Dendritic cell treated with granulocyte-macrophage colony-stimulating factor and Interleukin-4, amounts not matched to agents 40 ng/mL and 50 ng/mL, for 4 days (primary cell): ENCODE measurements around the gene COL7A1.

Experiments used
- H3K27ac Mint-ChIP-seq: one replicate; pipeline ENCODE4 v1.8.0; 2022; ENCODE audit warnings: mild to moderate bottlenecking, mixed read lengths
- H3K27me3 Mint-ChIP-seq: one replicate; pipeline ENCODE4 v1.8.0; 2022; ENCODE audit warnings: mild to moderate bottlenecking, mixed read lengths
- H3K36me3 Mint-ChIP-seq: one replicate; pipeline ENCODE4 v1.8.0; 2022; ENCODE audit warnings: low read depth, mixed read lengths
- H3K4me1 Mint-ChIP-seq: one replicate; pipeline ENCODE4 v1.8.0; 2022; ENCODE audit warnings: low read depth, mixed read lengths
- H3K4me3 Mint-ChIP-seq: one replicate; pipeline ENCODE4 v1.8.0; 2022; ENCODE audit warnings: mild to moderate bottlenecking, moderate library complexity, mixed read lengths
- H3K9me3 Mint-ChIP-seq: one replicate; pipeline ENCODE4 v1.8.0; 2022; ENCODE audit warnings: mixed read lengths
- intact Hi-C: fragments of 100-400 bp; cut with micrococcal nuclease; formaldehyde crosslinking; loops from one replicate; pipeline ENCODE4 v1.15.0; 2022

The COL7A1 gene

DNA sequence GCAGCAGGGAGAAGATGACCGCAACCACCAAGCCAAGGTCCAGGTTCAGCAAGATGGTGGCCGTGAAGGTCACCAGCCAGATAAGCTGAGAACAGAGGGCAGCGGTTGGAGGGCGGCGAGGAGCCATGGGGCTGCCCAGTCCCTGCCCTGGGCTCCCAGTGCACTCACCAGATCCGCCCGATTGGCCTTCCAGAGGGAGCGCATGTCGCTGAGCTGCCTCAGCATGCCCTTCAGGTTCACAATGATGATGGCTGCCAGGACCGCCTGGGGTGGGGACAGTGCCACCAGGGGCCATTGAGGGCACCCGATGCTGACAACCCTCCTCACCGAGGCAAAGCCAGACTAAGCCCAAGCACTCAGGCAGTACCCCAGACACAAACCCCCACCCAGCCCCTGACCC, 34.8 kb upstream of the COL7A1 start:
- no peaks in the 10 kb centered on the region for H3K27me3 Mint-ChIP-seq
- peaks cover 88% of the 10 kb centered on the region for H3K36me3 Mint-ChIP-seq
- H3K9me3 Mint-ChIP-seq = no peaks in the 10 kb centered on the region
- no peak overlapping the region for H3K4me3 Mint-ChIP-seq
- intact Hi-C loops = no loop called here
- peaks cover 28% of the 10 kb centered on the region for H3K4me1 Mint-ChIP-seq
- H3K27ac Mint-ChIP-seq = no peak overlapping the region

DNA sequence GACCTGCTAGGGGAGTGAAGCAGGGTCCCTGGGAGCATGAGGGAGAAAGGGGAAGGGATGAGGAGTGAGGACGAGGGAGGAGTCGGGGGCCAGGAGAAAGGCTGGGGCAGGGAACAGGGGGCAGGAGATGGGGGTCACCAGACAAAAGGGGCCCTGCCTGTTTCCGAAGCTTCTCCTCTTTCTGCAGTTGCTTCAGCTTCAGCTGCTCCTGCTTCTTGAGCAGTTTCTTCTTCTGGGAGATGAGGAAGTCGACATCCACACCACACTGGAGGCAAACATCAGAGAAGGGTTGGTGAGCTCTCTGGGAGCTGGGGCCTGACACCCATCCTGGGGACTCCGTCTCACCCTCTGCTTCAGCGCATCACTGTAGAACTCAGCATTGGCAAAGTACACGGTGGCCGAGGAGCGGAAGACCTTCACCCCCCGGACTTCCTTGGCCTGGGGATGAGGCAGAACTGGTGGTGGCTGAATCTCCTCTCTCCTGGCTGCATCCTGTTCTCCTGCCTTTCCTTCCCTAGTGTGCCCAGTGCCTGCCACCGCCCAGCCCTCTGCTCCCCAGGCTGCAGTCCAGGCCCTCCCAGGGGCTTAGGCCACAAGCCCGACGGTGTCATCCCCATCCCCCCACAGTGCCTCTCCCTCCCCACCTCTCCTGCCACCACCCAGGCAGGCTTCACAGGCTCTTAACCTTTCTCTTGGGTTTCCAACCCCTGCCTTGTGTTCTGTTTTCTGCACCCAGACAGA, 33.3 kb upstream of the COL7A1 start:
- peaks cover 16% of the 10 kb centered on the region for H3K4me1 Mint-ChIP-seq
- peak overlapping the region; percentile 12 for H3K27ac Mint-ChIP-seq
- peaks cover 100% of the 10 kb centered on the region for H3K36me3 Mint-ChIP-seq
- H3K27me3 Mint-ChIP-seq = no peaks in the 10 kb centered on the region
- no peaks in the 10 kb centered on the region for H3K9me3 Mint-ChIP-seq
- H3K4me3 Mint-ChIP-seq = no peak overlapping the region
- intact Hi-C loops = no loop called here

DNA sequence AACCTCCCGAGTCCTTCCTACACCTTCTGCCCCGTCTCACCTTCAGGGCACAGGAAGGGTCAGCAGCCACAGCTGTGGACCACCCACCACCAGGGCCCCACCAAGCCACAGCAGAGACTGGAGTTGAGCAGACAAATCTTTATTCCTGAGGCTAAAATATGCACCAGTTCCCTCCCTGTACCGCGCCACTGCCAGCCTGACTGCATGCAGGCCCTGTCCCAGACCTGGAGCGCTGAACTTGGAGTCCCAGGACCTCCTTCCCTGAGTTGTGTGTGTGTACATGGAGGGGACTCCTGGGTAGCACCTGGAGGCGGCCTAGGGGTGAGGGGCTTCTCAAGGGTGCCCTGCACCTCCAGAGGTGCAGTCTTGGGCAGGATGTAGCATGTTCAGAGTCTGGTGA, 30.5 kb upstream of the COL7A1 start:
- Mint-ChIP-seq H3K27me3 (no peaks in the 10 kb centered on the region), H3K4me1 (no peaks in the 10 kb centered on the region), H3K27ac (no peak overlapping the region), H3K36me3 (peaks cover 84% of the 10 kb centered on the region), H3K9me3 (no peaks in the 10 kb centered on the region), H3K4me3 (no peak overlapping the region)
- intact Hi-C loops = no loop called here

DNA sequence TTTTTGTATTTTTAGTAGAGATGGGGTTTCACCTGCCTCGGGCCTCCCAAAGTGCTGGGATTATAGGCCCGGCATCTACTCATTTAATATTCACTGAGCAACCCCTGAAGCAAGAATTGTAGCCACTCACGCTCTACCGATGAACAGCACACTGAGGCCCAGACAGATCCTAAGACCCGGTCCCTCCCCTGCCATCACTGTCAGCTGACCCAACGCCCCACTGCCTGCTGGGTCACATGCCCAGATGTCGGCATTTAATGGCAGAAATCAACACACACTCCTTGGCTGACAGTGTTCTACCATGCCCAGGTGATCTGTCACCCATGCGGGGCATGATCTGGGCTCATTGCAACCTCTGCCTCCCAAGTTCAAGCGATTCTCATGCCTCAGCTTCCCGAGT, 29.6 kb upstream of the COL7A1 start:
- Mint-ChIP-seq H3K9me3 (no peaks in the 10 kb centered on the region), H3K4me1 (no peaks in the 10 kb centered on the region), H3K27me3 (no peaks in the 10 kb centered on the region), H3K36me3 (peaks cover 77% of the 10 kb centered on the region), H3K27ac (no peak overlapping the region), H3K4me3 (no peak overlapping the region)
- intact Hi-C loops = no loop called here

DNA sequence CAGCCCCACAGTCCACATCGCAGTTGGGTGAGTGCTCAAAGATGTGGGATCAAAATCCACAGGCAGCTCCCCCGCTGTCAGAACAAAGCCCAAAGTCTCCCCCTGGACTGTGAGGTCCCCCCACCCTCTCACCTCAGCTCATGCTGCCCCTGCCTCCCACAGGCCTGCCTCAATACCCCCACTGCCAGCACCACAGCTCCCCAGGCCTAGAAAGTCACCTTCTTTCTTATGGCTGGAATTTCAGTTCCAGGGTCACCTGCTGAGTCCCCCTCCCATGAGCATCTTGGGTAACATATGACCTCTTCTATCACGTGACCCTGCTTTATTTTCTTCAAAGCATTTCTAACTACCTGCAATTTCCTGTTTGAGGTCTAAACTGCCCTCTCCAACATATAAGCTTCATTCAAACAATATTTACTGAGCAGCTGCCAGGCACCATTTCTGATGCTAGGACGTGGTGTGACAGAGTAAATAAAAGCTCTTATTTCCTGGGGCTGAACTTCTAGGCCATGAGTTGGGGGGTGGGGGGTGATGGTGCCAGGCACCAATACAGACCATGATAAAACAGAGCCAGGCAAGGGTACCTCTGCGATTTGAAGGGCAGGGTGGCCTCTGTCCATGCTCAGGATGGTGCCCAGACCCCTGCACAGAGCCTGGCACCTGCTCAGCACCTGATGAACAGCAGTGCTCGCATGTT, 28.9 kb upstream of the COL7A1 start:
- H3K36me3 Mint-ChIP-seq = peaks cover 70% of the 10 kb centered on the region
- H3K4me3 Mint-ChIP-seq = no peak overlapping the region
- no peaks in the 10 kb centered on the region for H3K27me3 Mint-ChIP-seq
- intact Hi-C loops = no loop called here
- H3K27ac Mint-ChIP-seq = no peak overlapping the region
- H3K4me1 Mint-ChIP-seq = no peaks in the 10 kb centered on the region
- no peaks in the 10 kb centered on the region for H3K9me3 Mint-ChIP-seq

DNA sequence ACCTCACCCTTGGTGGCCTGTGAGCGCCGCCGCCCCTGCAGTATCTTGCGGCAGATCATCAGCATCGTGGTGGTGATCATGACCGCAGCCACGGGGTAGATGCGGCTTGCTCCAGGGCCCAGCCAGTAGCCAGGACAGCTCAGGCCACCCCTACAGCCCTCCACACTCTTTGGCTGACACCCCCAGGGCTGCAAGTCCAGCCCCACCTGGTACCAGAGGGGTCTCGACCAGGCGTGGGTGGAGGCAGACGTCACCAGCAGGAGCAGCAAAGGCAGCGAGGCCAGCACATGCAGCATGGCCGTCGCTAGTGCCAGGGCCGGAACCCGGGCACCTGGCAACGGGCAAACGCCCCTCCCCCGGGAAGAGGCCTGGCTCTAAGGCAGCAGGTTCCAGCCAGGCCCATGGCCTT, 26.3 kb upstream of the COL7A1 start, which contains the start of gene TMEM89:
TSS of gene TMEM89 (minus strand) at position 309 of the 409 bp plus-strand sequence. CDS start at position 296, 13 bp downstream.
- intact Hi-C loops = no loop called here
- Mint-ChIP-seq H3K9me3 (peaks cover 18% of the 10 kb centered on the region), H3K36me3 (peaks cover 52% of the 10 kb centered on the region), H3K27me3 (no peaks in the 10 kb centered on the region), H3K4me1 (peaks cover 6% of the 10 kb centered on the region), H3K27ac (peak within 1 kb of the TSS; percentile 15), H3K4me3 (no peak within 1 kb of the TSS)

DNA sequence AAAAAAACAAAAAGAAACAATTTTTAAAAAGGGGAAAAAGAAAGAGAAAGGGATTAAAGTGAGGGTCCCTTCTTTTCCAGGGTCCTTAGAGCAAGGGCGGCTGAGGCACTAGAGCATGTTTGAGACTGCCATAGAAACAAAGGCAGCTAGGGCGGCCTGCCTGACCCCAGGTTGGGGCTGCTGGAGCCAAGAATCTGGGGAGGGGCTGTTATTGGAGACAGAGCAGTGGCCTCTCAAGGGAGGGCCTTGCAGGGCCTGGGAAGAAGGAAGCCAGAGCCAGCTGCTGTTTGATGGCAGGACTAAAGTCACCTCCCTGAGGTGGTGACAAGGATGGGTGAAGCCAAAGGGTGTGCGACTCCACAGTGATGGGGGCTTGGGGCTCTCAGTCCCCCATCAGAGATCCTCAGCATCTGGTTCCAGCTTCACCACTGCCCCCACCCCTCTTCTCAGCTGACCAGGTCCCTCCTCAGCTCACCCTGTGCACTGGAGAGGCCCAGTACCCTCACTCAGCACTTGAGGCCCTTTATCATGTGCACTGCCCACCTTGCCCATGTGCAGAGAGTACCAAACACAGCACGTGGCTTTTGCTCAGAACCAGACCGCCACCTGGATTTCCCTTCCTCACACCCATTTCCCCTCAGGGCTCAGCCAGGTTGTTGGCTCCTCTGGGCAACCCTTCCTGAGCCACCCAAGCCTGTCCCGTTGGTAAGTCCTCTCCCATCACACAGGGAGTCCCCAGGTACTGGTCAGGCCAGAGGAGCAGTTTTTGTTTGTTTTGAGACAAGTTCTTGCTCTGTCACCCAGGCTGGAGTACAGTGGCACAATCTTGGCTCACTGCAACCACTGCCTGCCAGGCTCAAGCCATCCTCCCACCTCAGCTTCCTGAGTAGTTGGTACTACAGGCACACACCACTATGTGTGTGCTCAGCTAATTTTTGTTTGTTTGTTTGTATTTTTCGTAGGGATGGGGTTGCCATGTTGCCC, 24.7 kb upstream of the COL7A1 start:
- Mint-ChIP-seq H3K27me3 (no peaks in the 10 kb centered on the region), H3K4me3 (no peak overlapping the region), H3K4me1 (peaks cover 6% of the 10 kb centered on the region), H3K9me3 (peaks cover 18% of the 10 kb centered on the region), H3K27ac (no peak overlapping the region), H3K36me3 (peaks cover 36% of the 10 kb centered on the region)
- intact Hi-C loops = no loop called here

DNA sequence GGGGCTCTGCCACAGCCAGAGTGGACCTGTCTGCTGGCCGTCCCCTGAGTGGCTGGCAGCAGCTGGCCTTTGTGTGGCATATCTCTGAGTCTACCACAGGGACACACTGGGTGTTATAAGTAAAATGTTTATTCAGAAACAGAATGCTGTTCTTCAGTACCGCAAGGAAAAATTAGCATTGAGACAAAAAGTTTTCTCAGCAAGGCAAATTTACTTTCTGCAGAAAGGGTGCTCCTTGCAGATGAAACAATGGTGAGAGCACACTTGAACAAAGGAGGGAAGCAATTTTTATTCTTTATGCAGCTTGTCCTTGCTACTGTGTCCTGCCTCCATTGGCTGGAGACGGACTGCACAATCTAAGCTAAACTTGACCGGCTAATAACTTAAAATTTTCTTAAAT, 22.4 kb upstream of the COL7A1 start:
- intact Hi-C loops = no loop called here
- H3K4me3 Mint-ChIP-seq = no peak overlapping the region

DNA sequence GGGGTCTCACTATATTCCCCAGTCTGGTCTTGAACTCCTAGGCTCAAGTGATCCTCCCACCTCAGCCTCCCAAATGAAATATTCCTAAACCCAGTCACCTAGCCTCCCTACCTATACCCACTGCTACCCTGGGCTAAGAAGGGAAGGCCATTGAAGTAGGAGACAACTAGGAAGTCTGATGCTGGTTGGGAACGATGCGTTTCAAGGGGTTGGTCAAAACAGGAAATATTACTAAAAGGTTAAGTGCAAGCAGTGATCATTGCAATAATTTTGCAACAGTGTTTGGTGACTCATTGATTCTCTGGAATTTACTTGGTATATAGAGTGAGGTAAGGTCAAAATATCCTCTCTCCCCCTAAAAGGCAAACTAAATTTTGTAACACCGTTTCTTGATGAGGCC, 18.9 kb upstream of the COL7A1 start:
- peaks cover 18% of the 10 kb centered on the region for H3K9me3 Mint-ChIP-seq
- H3K4me3 Mint-ChIP-seq = peak overlapping the region; percentile 32
- intact Hi-C loops = no loop called here
- H3K27ac Mint-ChIP-seq = peak overlapping the region; percentile 90
- H3K27me3 Mint-ChIP-seq = no peaks in the 10 kb centered on the region
- H3K36me3 Mint-ChIP-seq = peaks cover 14% of the 10 kb centered on the region
- peaks cover 28% of the 10 kb centered on the region for H3K4me1 Mint-ChIP-seq

More for the DNA sequence above, 22.4 kb upstream of the COL7A1 start:
- no peaks in the 10 kb centered on the region for H3K27me3 Mint-ChIP-seq
- peaks cover 19% of the 10 kb centered on the region for H3K36me3 Mint-ChIP-seq
- peaks cover 18% of the 10 kb centered on the region for H3K9me3 Mint-ChIP-seq
- H3K27ac Mint-ChIP-seq = no peak overlapping the region
- H3K4me1 Mint-ChIP-seq = peaks cover 26% of the 10 kb centered on the region

DNA sequence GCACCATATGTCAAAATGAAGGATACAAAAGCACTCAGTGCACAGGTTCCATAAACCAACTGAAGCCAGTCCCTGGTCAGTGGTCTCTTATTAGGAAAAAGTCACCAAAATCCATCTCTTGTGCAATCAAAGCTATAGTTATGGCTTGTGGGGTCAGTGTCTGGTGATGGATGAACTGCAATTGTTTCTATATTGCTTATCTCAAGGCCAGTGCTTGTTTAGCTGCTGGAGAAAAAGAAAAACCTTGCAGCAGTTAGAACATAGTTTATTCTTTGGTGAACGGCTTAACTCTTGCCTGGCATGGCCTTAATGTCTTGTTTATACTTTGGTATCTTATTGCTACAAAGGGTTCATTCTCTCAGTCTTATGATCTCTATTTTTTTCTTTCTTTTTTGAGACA, 17.2 kb upstream of the COL7A1 start:
- Mint-ChIP-seq H3K27me3 (no peaks in the 10 kb centered on the region), H3K36me3 (peaks cover 25% of the 10 kb centered on the region), H3K9me3 (peaks cover 6% of the 10 kb centered on the region), H3K4me3 (no peak overlapping the region), H3K4me1 (peaks cover 35% of the 10 kb centered on the region), H3K27ac (peak overlapping the region; percentile 90)
- intact Hi-C loops = no loop called here

DNA sequence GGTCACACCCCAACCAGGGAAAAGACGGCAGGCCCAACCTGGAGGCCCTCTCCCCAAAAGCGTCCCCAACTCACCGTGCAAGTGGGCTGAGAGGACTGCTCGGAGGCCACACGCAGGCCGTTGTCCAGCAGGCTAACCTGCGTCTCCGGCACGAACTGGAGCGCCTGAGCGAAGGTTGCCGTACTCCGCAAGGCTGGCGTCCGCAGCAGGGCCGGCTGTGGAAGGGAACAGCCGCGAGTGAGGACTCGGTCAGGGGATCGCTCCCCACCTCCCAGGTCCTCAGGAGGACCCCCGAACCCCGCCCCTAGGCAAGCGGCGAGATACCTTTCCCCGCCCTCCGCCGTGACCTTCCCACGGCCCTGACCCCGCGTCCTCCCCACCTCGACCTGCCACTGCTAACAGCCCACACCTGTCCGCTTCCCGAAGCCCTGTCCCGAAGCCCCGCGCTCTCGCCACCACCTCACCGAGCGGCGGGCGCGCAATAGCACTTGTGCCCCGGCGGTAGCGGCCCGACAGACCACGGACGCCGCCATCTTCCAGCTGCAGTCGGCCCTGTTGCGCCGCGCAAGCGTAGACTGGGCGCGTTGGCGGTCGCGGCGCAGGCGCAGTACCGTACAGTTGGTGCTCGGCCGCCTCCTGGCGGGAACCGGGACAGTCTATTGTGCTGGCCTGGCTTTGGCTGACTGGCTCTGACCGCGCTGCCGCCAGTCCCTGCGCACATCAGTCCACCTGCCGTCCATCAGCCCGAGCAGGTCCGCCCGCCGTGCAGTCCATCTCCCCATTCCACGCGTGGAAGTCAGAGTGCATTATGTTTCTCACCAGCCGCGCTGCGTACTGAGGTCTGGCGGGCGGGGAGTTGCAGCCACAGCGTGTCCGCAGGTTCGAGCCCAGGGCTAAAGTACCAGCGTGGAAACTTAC, 14.2 kb upstream of the COL7A1 start, which contains the start of gene UQCRC1:
TSS of gene UQCRC1 (minus strand) at position 559 of the 918 bp plus-strand sequence. CDS start at position 533, 26 bp downstream.
- intact Hi-C loops = loop anchor here (1.0 to 5.0 kb wide), 4 partner anchors 26 to 75 kb away; partner anchors contain the start of genes NCKIPSD, PFKFB4 and SLC26A6
- Mint-ChIP-seq H3K9me3 (no peaks in the 10 kb centered on the region), H3K4me1 (peaks cover 43% of the 10 kb centered on the region), H3K27me3 (no peaks in the 10 kb centered on the region), H3K27ac (peak within 1 kb of the TSS; percentile 100), H3K4me3 (peak within 1 kb of the TSS; percentile 100), H3K36me3 (peaks cover 50% of the 10 kb centered on the region)

DNA sequence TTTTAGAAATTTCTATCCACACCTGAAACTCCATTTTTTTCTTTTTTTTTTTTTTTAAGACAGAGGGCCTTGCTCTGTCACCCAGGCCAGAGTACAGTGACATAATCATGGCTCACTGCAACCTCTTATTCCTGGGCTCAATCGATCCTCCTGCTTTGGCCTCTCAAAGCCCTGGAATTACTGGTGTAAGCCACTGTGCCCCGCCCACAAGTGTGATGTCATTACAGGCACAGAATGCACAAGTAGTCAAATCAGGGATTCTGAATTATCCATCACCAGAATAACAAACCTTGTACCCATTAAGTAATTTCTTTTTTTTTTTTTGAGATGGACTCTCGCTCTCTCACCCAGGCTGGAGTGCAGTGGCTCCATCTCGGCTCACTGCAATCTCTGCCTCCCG, 12.4 kb upstream of the COL7A1 start:
- Mint-ChIP-seq H3K4me3 (no peak overlapping the region), H3K4me1 (peaks cover 24% of the 10 kb centered on the region), H3K36me3 (peaks cover 68% of the 10 kb centered on the region), H3K9me3 (no peaks in the 10 kb centered on the region), H3K27ac (peak overlapping the region; percentile 25), H3K27me3 (no peaks in the 10 kb centered on the region)
- intact Hi-C loops = loop anchor here (5.0 kb wide), 1 partner anchor 50 kb away; the partner anchor contains the start of gene PFKFB4

DNA sequence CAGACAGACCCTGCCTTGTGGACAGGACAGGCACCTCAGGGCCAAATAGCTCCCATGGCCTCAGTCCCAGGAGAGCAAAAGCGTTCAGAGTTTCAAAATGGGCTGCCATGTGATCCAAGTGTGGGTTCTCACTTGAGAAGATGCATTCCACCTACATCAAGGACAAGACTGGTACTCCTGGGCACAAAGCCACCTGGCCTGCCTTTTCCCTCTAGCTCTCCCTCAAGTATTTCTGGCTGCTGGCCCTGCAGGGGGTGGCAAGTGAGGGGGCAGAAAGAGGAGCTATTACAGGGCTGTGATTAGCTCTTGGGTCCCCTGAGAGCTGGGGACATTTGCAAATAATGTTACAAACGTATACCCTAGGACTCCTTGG, 6.5 kb upstream of the COL7A1 start:
- intact Hi-C loops = no loop called here
- Mint-ChIP-seq H3K9me3 (no peaks in the 10 kb centered on the region), H3K27me3 (no peaks in the 10 kb centered on the region), H3K4me3 (no peak overlapping the region), H3K27ac (no peak overlapping the region), H3K36me3 (peaks cover 97% of the 10 kb centered on the region), H3K4me1 (peaks cover 21% of the 10 kb centered on the region)
